Calu3 (cell line): Measurements from ENCODE around the gene DIAPH1. TPM values are rescaled to one million over a fixed set of nuclear protein-coding genes. Genes with fewer than 3 reads are reported as not detected.

Source experiments
- BruUV-seq: library from RNA; stranded (reverse); fragments of 400-500 nt; replicated peaks from 2 replicates; lab custom pipeline; 2021; lab: Mats Ljungman, UMichigan
- CTCF ChIA-PET: fragments of 300-600 bp; sonication (Branson Sonifier 250); formaldehyde crosslinking; loops from one replicate; lab custom pipeline; 2022; ENCODE audit warnings: antibody characterized with exemption; lab: Charles Lee
- DNase-seq: peaks from one replicate; pipeline ENCODE4 v3.0.0; 2022
- H3K27ac Mint-ChIP-seq: one replicate; pipeline ENCODE4 v1.8.0; 2022; ENCODE audit warnings: mixed read lengths; ENCODE audit not compliant: unreplicated experiment
- H3K27me3 Mint-ChIP-seq: one replicate; pipeline ENCODE4 v1.8.0; 2022; ENCODE audit warnings: mixed read lengths; ENCODE audit not compliant: unreplicated experiment
- H3K36me3 Mint-ChIP-seq: one replicate; pipeline ENCODE4 v1.8.0; 2022; ENCODE audit warnings: mild to moderate bottlenecking, moderate library complexity, mixed read lengths; ENCODE audit not compliant: insufficient read depth, unreplicated experiment
- H3K4me1 Mint-ChIP-seq: one replicate; pipeline ENCODE4 v1.8.0; 2022; ENCODE audit warnings: mild to moderate bottlenecking, low read depth, mixed read lengths; ENCODE audit not compliant: unreplicated experiment
- H3K4me3 Mint-ChIP-seq: one replicate; pipeline ENCODE4 v1.8.0; 2022; ENCODE audit warnings: mild to moderate bottlenecking, low read depth, moderate library complexity, mixed read lengths; ENCODE audit not compliant: unreplicated experiment
- H3K9me3 Mint-ChIP-seq: one replicate; pipeline ENCODE4 v1.8.0; 2022; ENCODE audit warnings: low read depth, mixed read lengths; ENCODE audit not compliant: unreplicated experiment
- CTCF ChIP-seq: fragments of 200-600 bp; IDR thresholded peaks from one replicate; pipeline ENCODE4 v1.8.0; 2022; ENCODE audit warnings: antibody characterized with exemption; ENCODE audit not compliant: unreplicated experiment
- intact Hi-C: fragments of 100-400 bp; cut with micrococcal nuclease; formaldehyde crosslinking; loops from one replicate; pipeline ENCODE4 v1.10.0; 2022; ENCODE audit not compliant: unreplicated experiment
- total RNA-seq: library from RNA; stranded (reverse); gene quantifications from 2 replicates; pipeline ENCODE4 v1.2.3, GENCODE V29; 2022

DIAPH1 gene
- total RNA-seq, 1 experiment from 2014 or later = 219 TPM

GRCh38 chr5:141656396-141656795, 37.6 kb upstream of the DIAPH1 start:
- no peak for TF ChIP-seq CTCF
- intact Hi-C loops = no loop called here
- CTCF ChIA-PET = no interaction called here
- H3K4me1 Mint-ChIP-seq = peaks cover 22% of the 10 kb centered on the region
- H3K4me3 Mint-ChIP-seq = no peak overlapping the region
- H3K36me3 Mint-ChIP-seq = peaks cover 9% of the 10 kb centered on the region
- DNase-seq = no peak
- H3K9me3 Mint-ChIP-seq = peaks cover 4% of the 10 kb centered on the region
- no peaks in the 10 kb centered on the region for H3K27me3 Mint-ChIP-seq
- H3K27ac Mint-ChIP-seq = no peak overlapping the region
- BruUV-seq = no TSS peak

GRCh38 chr5:141655020-141655419, 36.2 kb upstream of the DIAPH1 start:
- H3K9me3 Mint-ChIP-seq = peaks cover 4% of the 10 kb centered on the region
- intact Hi-C loops = no loop called here
- DNase-seq = no peak
- TF ChIP-seq CTCF = no peak
- no peak overlapping the region for H3K27ac Mint-ChIP-seq
- H3K4me1 Mint-ChIP-seq = peaks cover 22% of the 10 kb centered on the region
- CTCF ChIA-PET = no interaction called here
- no TSS peak for BruUV-seq
- H3K27me3 Mint-ChIP-seq = no peaks in the 10 kb centered on the region
- no peak overlapping the region for H3K4me3 Mint-ChIP-seq
- peaks cover 23% of the 10 kb centered on the region for H3K36me3 Mint-ChIP-seq

GRCh38 chr5:141654298-141654697, 35.5 kb upstream of the DIAPH1 start:
- CTCF ChIA-PET = interaction anchor here (0.7 kb wide), 1 partner anchor 157 kb away, joined by 5 read pairs; no protein-coding TSS in a partner anchor
- H3K4me3 Mint-ChIP-seq = no peak overlapping the region
- H3K27me3 Mint-ChIP-seq = no peaks in the 10 kb centered on the region
- H3K27ac Mint-ChIP-seq = no peak overlapping the region
- H3K4me1 Mint-ChIP-seq = peaks cover 22% of the 10 kb centered on the region
- no TSS peak for BruUV-seq
- peaks cover 29% of the 10 kb centered on the region for H3K36me3 Mint-ChIP-seq
- no peak for DNase-seq
- intact Hi-C loops = no loop called here
- no peak for TF ChIP-seq CTCF
- H3K9me3 Mint-ChIP-seq = peaks cover 2% of the 10 kb centered on the region

- no peaks in the 10 kb centered on the region for H3K9me3 Mint-ChIP-seq
- no peaks in the 10 kb centered on the region for H3K27me3 Mint-ChIP-seq
- intact Hi-C loops = no loop called here
- no TSS peak for BruUV-seq
- no peak for DNase-seq
- peaks cover 33% of the 10 kb centered on the region for H3K36me3 Mint-ChIP-seq
- H3K4me3 Mint-ChIP-seq = peak overlapping the region; percentile 90
- CTCF ChIA-PET = interaction anchor here (0.7 to 1.1 kb wide), 2 partner anchors 8 to 138 kb away, joined by 3 to 4 read pairs; no protein-coding TSS in a partner anchor
- no peak for TF ChIP-seq CTCF
- H3K27ac Mint-ChIP-seq = no peak overlapping the region
- H3K4me1 Mint-ChIP-seq = peaks cover 10% of the 10 kb centered on the region
Measured at GRCh38 chr5:141651728-141652105, 32.9 kb upstream of the DIAPH1 start.
